ENCODE measurements around the gene NCEH1.

DNA sequence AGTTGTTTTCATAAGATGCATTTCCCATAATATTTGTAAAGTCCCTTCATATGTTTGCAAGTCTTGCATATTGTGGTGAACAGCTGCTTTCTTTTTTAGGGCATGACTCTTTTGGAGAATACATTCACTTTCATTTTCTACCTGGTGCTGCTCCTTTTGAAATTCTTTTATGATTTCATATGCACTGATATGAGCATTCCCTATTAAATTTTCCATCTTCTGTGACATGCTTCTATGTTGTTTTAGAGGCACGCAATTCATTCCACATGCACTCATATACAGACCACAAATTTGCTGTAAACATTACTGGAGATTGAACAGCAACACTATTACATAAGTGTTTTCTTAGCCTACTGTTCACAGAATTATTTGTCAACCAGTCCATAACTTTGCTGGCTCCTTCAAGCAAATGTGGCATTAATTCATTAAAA is 94.8 kb downstream of the NCEH1 start:
- TF ChIP-seq, protein P1, sequence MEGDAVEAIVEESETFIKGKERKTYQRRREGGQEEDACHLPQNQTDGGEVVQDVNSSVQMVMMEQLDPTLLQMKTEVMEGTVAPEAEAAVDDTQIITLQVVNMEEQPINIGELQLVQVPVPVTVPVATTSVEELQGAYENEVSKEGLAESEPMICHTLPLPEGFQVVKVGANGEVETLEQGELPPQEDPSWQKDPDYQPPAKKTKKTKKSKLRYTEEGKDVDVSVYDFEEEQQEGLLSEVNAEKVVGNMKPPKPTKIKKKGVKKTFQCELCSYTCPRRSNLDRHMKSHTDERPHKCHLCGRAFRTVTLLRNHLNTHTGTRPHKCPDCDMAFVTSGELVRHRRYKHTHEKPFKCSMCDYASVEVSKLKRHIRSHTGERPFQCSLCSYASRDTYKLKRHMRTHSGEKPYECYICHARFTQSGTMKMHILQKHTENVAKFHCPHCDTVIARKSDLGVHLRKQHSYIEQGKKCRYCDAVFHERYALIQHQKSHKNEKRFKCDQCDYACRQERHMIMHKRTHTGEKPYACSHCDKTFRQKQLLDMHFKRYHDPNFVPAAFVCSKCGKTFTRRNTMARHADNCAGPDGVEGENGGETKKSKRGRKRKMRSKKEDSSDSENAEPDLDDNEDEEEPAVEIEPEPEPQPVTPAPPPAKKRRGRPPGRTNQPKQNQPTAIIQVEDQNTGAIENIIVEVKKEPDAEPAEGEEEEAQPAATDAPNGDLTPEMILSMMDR (IDR thresholded peaks at IDR 0.05 in 8 of 11, conservative IDR thresholded peaks at IDR 0.05 in 3 of 11), result no peak
- TF ChIP-seq POLR2AphosphoS5 (IDR thresholded peaks at IDR 0.05) (no peak), POLR2A (IDR thresholded peaks at IDR 0.05) (no peak)

Data from spleen (tissue), 7 donors.